ENCODE measurements around the gene CCNY. TPM values are rescaled to one million over a fixed set of nuclear protein-coding genes. Genes with fewer than 3 reads are reported as not detected.

CCNY gene
- total RNA-seq, 2 experiments from 2014 or later, result 37.0 to 55.8 TPM

- Histone ChIP-seq H3K9me3 (ENCODE audit: low read length) (peaks cover 12% of the 10 kb centered on the region), H4K20me1 (ENCODE audit: insufficient read depth, low read length) (no peaks in the 10 kb centered on the region; the same call in 1 of the 2 replicates), H3K4me3 (ENCODE audit: low read depth, low read length, poor library complexity, severe bottlenecking) (no peak overlapping the region), H2AFZ (ENCODE audit: low read length) (no peak overlapping the region), H3K27ac (ENCODE audit: low read depth, low read length, poor library complexity, severe bottlenecking) (no peak overlapping the region), H3K36me3 (ENCODE audit: insufficient read depth, low read length) (peaks cover 54% of the 10 kb centered on the region), H3K79me2 (ENCODE audit: insufficient read depth, low read depth, low read length) (no peaks in the 10 kb centered on the region), H3K4me1 (ENCODE audit: insufficient read depth, low read length, poor library complexity, severe bottlenecking) (peaks cover 4% of the 10 kb centered on the region), H3K4me2 (ENCODE audit: low read length) (no peak overlapping the region), H3K9me2 (ENCODE audit: insufficient read depth, low read length) (no peaks in the 10 kb centered on the region)
- TF ChIP-seq EZH2phosphoT487 (IDR thresholded peaks at IDR 0.05; ENCODE audit: borderline replicate concordance, low read depth, low read length), result no peak
- TF ChIP-seq CTCF (conservative IDR thresholded peaks at IDR 0.05; ENCODE audit: low read length), result no peak
- no TSS peak for BruUV-seq (replicated peaks)
- intact Hi-C loops (cut with micrococcal nuclease; ENCODE audit: unreplicated experiment), result no loop called here
- ChIA-PET CTCF (ENCODE audit: unreplicated experiment) (no interaction called here), POLR2A (interaction anchor here (0.7 to 1.7 kb wide), 3 partner anchors 9 to 36 kb away, joined by 3 to 5 read pairs (median 4); no protein-coding TSS in a partner anchor)
- no peak for DNase-seq (ENCODE audit: low spot score)
Observed at GRCh38 chr10:35532141-35532540, 195.8 kb downstream of the CCNY start.

GRCh38 chr10:35533565-35533964 is 197.3 kb downstream of the CCNY start:
- Histone ChIP-seq H3K36me3 (ENCODE audit: insufficient read depth, low read length) (peaks cover 54% of the 10 kb centered on the region), H3K4me3 (ENCODE audit: low read depth, low read length, poor library complexity, severe bottlenecking) (no peak overlapping the region), H3K9me3 (ENCODE audit: low read length) (peaks cover 12% of the 10 kb centered on the region), H3K9me2 (ENCODE audit: insufficient read depth, low read length) (no peaks in the 10 kb centered on the region), H2AFZ (ENCODE audit: low read length) (no peak overlapping the region), H3K4me2 (ENCODE audit: low read length) (no peak overlapping the region), H3K27ac (ENCODE audit: low read depth, low read length, poor library complexity, severe bottlenecking) (no peak overlapping the region), H3K4me1 (ENCODE audit: insufficient read depth, low read length, poor library complexity, severe bottlenecking) (no peaks in the 10 kb centered on the region), H4K20me1 (ENCODE audit: insufficient read depth, low read length) (no peaks in the 10 kb centered on the region), H3K79me2 (ENCODE audit: insufficient read depth, low read depth, low read length) (no peaks in the 10 kb centered on the region)
- no TSS peak for BruUV-seq (replicated peaks)
- intact Hi-C loops (cut with micrococcal nuclease; ENCODE audit: unreplicated experiment), result no loop called here
- ChIA-PET CTCF (ENCODE audit: unreplicated experiment) (no interaction called here), POLR2A (interaction anchor here (0.6 to 1.5 kb wide), 4 partner anchors 8 to 733 kb away, joined by 3 to 4 read pairs (median 4); no protein-coding TSS in a partner anchor)
- no peak for DNase-seq (ENCODE audit: low spot score)
- TF ChIP-seq CTCF (conservative IDR thresholded peaks at IDR 0.05; ENCODE audit: low read length), result no peak

- no peak for TF ChIP-seq EZH2phosphoT487 (IDR thresholded peaks at IDR 0.05; ENCODE audit: borderline replicate concordance, low read depth, low read length)
- no peak for TF ChIP-seq CTCF (conservative IDR thresholded peaks at IDR 0.05; ENCODE audit: low read length)
- POLR2A ChIA-PET, result no interaction called here
- Histone ChIP-seq H4K20me1 (ENCODE audit: insufficient read depth, low read length) (no peaks in the 10 kb centered on the region), H3K4me1 (ENCODE audit: insufficient read depth, low read length, poor library complexity, severe bottlenecking) (no peaks in the 10 kb centered on the region), H3K9me2 (ENCODE audit: insufficient read depth, low read length) (no peaks in the 10 kb centered on the region), H3K36me3 (ENCODE audit: insufficient read depth, low read length) (peaks cover 51% of the 10 kb centered on the region), H3K27ac (ENCODE audit: low read depth, low read length, poor library complexity, severe bottlenecking) (no peak overlapping the region), H3K4me2 (ENCODE audit: low read length) (no peak overlapping the region), H3K79me2 (ENCODE audit: insufficient read depth, low read depth, low read length) (no peaks in the 10 kb centered on the region), H2AFZ (ENCODE audit: low read length) (no peak overlapping the region), H3K9me3 (ENCODE audit: low read length) (peaks cover 12% of the 10 kb centered on the region), H3K4me3 (ENCODE audit: low read depth, low read length, poor library complexity, severe bottlenecking) (no peak overlapping the region)
- intact Hi-C loops (cut with micrococcal nuclease; ENCODE audit: unreplicated experiment), result no loop called here
- CTCF ChIA-PET (ENCODE audit: unreplicated experiment), result no interaction called here
- DNase-seq (ENCODE audit: low spot score), result no peak
- BruUV-seq (replicated peaks), result no TSS peak
Observed at GRCh38 chr10:35535136-35535535, 198.8 kb downstream of the CCNY start.

All from OCI-LY7 (cell line).